ENCODE data around the gene CAMTA1. TPM values are rescaled to one million over a fixed set of nuclear protein-coding genes. Genes with fewer than 3 reads are reported as not detected.

Gene CAMTA1
- polyA plus RNA-seq, 3 donors from 2014 or later = 52.7 to 89.0 (median 71.0) TPM

DNA sequence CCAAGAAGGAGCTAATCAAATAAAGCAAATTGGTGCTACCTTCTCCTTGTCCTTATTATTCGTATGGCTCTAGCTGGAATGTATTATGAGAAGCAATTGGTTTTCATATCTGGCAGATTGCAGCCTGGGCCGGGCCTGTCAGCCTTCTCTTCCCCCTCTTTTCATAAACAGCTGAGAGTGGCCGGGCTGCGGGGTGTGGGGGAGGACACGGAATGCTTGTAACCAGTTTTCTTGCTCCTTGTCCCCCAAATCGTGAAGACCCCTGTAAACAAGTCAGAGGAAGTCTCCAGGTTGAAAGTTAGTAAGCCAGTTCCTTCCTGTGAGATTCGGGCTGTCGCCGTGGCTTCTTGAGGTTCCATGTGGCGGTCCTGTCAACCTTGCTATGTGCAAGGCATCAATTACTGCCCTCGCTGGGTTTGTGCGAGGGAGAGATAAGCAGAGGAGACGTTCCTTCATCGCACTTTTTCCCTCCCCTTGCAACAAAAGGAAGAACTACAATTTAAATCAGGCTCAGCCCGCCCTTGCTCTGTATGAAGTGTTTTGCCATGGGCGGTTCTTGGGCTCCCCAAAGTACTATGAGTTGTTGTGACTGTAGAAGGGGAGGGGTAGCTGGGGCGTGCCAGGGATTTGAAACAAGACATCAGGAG, 450.7 kb downstream of the CAMTA1 start:
- DNase-seq = no peak
- no peak overlapping the region for H3K27ac Mint-ChIP-seq
- no peaks in the 10 kb centered on the region for H3K4me1 Mint-ChIP-seq
- no peak overlapping the region for H3K4me3 Mint-ChIP-seq
- peaks cover 0 to 2% (median 0%) of the 10 kb centered on the region in 6 donors for H3K9me3 Mint-ChIP-seq
- peaks cover 2 to 10% (median 9%) of the 10 kb centered on the region in 3 donors for H3K27me3 Mint-ChIP-seq (ENCODE audit: low read depth in 3 of 3)
- no peaks in the 10 kb centered on the region for H3K36me3 Mint-ChIP-seq

DNA sequence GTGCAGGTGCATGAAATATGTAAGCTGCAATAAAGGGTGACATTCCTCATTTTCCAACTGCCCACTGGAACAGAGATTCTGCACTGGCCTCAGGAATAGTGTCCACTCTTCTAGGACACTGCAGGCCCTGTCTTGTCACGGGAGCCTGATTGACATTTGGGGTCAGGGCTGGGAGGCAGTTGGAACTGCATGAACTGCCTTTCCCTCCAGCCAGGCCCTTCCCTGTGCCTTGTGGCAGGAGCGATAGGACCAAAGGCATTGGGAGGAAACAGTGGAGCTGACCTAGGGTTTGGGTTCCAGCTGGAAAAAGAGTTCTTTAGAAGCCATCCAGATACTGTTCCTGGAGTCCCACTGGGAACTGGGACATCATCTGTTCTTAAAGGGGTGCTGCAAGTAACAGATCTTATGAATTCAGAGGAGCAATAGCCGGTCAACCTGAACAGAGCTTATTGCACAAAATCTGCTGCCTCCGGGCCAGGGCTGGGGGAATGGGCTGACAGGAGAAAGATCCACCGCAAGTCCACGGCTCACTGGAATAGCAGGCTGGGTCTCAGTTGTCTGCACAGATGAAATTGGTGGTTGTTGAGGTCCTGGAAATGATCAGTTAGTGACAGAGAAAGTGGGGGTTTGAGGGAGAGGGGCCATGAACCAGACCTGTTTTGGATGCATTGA, 451.7 kb downstream of the CAMTA1 start:
- Mint-ChIP-seq H3K4me1 (no peaks in the 10 kb centered on the region), H3K9me3 (peaks cover 0 to 2% (median 0%) of the 10 kb centered on the region in 6 donors), H3K36me3 (no peaks in the 10 kb centered on the region), H3K27ac (no peak overlapping the region), H3K4me3 (no peak overlapping the region), H3K27me3 (ENCODE audit: low read depth in 3 of 3) (peaks cover 0 to 10% (median 9%) of the 10 kb centered on the region in 3 donors)
- no peak for DNase-seq

DNA sequence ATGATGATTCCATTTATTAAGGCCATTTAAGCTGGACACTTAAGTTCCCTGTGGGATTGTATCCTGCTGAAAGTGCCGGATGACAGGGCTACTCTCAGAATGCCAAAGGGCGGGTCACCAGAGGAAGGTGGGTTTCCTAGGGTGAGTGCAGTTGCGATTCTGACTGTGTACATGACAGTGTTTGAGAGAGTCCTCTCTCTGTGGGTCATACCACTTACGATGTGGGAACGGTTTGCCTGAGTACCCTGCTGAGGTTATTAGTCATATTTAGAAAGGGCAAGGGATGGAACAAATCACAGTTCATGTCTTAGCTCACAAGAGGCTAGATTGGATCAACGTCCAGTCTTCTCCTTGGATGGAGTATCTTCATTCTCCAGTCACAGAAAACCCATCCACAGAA, 461.9 kb downstream of the CAMTA1 start:
- peaks cover 0 to 2% (median 0%) of the 10 kb centered on the region in 6 donors for H3K9me3 Mint-ChIP-seq
- H3K27ac Mint-ChIP-seq = no peak overlapping the region
- no peaks in the 10 kb centered on the region for H3K4me1 Mint-ChIP-seq
- no peak for DNase-seq
- no peaks in the 10 kb centered on the region for H3K36me3 Mint-ChIP-seq
- H3K4me3 Mint-ChIP-seq = no peak overlapping the region
- peaks cover 2 to 9% (median 2%) of the 10 kb centered on the region in 3 donors for H3K27me3 Mint-ChIP-seq (ENCODE audit: low read depth in 3 of 3)

DNA sequence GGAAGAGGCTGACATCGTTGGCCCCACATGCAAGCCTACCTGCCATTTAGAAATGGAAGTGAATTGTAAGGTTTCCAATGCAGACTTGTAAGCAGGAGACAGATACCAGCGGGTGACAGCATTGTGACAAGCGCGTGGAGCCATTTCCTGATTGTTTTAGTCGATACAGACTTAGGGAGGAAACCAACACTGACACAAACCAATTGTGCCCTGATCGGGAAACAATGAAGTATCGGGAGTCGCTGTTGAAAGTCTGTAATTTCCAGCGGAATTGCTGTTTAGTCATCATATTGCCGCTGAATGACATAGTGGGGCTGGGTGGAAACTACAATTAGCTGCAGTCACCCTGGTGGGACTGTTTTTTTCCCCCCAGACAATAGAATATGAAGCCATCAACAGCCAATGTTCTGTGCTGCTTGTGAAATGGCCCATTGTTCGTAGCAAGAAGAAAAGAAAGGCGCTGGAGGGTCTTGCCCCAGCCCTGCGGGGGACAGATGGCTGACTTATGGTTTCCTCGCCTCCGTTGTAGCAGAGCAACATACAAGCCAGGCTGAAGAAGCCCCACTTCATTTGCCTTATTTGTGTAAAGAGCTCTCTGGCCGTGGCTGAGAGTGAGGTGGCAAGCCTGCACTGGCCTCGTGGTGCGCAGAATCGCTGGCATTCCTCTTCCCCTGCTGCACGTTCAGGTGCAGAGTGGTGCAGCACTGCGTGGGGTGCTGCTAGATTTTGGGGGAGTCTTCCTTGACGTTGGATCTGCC, 462.7 kb downstream of the CAMTA1 start:
- H3K27ac Mint-ChIP-seq = no peak overlapping the region
- no peak for DNase-seq
- H3K36me3 Mint-ChIP-seq = no peaks in the 10 kb centered on the region
- H3K9me3 Mint-ChIP-seq = peaks cover 0 to 2% (median 0%) of the 10 kb centered on the region in 6 donors
- H3K4me1 Mint-ChIP-seq = no peaks in the 10 kb centered on the region
- peaks cover 2 to 11% (median 2%) of the 10 kb centered on the region in 3 donors for H3K27me3 Mint-ChIP-seq (ENCODE audit: low read depth in 3 of 3)
- H3K4me3 Mint-ChIP-seq = no peak overlapping the region

DNA sequence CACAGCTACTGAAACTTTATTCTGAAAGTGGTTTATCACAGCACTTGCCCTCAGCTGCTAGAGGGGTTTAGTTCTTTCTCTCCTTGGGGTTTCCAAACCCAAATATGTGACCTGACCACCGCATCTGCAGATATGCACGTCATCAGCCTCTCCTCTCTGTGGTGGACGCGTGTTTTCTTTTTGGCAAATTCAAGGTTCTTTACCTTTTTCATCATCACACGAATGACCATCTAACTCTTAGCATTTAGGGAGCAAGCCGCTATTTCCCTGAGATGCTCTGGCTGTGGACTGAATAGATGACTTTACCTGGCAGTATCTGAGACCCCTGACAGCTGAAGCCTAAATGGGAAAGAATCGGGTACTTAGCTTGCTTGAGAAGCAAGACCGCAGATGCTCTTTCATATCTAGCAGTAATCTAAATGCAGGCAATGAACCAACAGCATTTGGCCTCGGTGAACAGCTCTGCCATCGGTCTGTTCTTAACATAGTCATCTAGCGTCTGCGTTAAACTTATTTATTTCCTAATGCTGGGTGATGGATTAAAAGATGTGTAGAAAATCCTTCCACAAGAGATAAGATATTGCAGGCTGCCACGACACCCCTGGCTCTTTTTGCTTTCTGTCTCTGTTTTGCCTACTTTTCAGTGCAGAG, 463.4 kb downstream of the CAMTA1 start:
- Mint-ChIP-seq H3K36me3 (no peaks in the 10 kb centered on the region), H3K27ac (no peak overlapping the region), H3K9me3 (no peaks in the 10 kb centered on the region), H3K4me1 (no peaks in the 10 kb centered on the region), H3K4me3 (no peak overlapping the region), H3K27me3 (ENCODE audit: low read depth in 3 of 3) (peaks cover 2 to 11% (median 2%) of the 10 kb centered on the region in 3 donors)
- DNase-seq = no peak

DNA sequence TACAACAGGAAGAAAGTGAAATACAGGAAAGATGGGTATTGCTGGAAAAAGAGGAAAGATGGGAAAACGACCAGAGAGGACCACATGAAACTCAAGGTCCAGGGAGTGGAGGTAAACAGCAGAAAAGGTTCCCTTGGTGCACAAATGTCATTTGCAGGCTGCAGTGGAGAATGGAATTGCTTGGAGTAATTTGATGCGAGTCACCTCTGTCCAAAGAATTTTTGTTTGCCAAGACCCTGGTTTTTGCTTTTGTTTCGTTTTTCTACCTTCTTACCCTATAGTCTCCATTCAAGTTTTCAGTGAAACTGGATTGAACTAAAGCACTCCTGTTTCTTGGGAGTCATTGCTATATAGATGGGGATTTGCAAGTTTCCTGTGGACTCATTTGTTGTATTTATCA, 464.3 kb downstream of the CAMTA1 start:
- Mint-ChIP-seq H3K27me3 (ENCODE audit: low read depth in 3 of 3) (peaks cover 2 to 13% (median 2%) of the 10 kb centered on the region in 3 donors), H3K27ac (no peak overlapping the region), H3K36me3 (no peaks in the 10 kb centered on the region), H3K9me3 (no peaks in the 10 kb centered on the region), H3K4me3 (no peak overlapping the region), H3K4me1 (no peaks in the 10 kb centered on the region)
- DNase-seq = no peak

DNA sequence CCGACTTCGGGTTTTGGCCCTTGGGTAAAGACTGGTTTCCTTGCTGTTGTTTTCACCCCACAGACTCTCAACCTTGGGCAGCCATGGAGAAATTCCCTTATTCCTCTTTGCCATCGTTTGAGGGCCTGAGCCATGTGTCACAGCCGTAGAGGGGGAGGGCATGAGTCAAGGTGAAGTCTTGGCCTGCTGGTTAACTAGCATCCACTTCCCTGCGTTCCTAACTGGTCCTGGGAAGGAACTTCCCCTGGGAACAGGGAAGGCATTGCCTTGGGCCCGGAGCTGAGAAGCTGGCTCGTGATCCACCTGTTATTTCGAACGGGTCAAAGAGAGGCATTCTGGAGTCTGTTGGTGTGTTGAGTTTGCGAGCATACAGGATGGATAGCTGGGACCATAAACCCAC, 464.9 kb downstream of the CAMTA1 start:
- Mint-ChIP-seq H3K27ac (no peak overlapping the region), H3K9me3 (no peaks in the 10 kb centered on the region), H3K27me3 (ENCODE audit: low read depth in 3 of 3) (peaks cover 2 to 13% (median 2%) of the 10 kb centered on the region in 3 donors), H3K36me3 (no peaks in the 10 kb centered on the region), H3K4me3 (no peak overlapping the region), H3K4me1 (no peaks in the 10 kb centered on the region)
- DNase-seq = no peak

DNA sequence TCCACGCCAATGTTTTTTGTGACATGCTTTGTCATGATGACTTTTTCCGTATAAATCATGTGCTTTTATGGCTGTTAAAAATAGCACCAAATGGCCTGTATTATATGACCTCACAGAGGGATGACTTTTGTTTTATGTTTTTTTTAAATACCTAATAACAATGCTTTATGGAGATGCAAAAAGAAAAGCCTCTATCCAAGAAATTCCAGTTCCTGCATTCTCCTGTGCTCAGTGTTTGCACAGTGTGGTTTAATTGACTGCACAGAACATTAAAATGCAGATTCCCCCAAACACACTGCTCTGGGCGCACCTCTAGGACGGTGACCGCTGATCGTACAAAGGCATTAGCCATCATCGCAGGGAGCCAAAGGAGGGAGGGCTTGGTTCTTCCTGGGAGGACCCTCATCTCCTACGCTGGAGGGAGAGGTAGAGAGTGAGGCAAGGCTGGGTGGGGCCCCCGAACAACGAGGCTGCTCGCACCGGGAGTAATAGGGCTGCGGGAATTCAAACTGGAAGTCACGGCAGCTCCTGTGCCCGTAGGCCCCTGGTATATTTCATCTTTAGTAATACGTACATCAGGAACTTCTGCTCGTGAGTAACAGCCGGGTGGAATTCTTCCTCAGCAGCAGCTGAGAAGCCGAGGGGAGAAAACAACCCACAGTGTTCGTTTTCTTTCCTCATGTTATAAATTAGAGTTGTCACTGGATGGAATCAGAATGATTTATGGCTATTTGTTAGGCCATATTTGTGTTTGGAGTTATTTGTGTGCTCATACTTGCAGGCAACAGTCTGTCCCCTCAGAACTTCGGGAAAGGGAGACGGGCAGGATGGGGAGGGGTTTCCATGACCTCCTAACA, 465.6 kb downstream of the CAMTA1 start:
- Mint-ChIP-seq H3K27me3 (ENCODE audit: low read depth in 3 of 3) (peaks cover 2 to 15% (median 2%) of the 10 kb centered on the region in 3 donors), H3K36me3 (no peaks in the 10 kb centered on the region), H3K4me3 (no peak overlapping the region), H3K4me1 (no peaks in the 10 kb centered on the region), H3K9me3 (no peaks in the 10 kb centered on the region), H3K27ac (no peak overlapping the region)
- DNase-seq = no peak

DNA sequence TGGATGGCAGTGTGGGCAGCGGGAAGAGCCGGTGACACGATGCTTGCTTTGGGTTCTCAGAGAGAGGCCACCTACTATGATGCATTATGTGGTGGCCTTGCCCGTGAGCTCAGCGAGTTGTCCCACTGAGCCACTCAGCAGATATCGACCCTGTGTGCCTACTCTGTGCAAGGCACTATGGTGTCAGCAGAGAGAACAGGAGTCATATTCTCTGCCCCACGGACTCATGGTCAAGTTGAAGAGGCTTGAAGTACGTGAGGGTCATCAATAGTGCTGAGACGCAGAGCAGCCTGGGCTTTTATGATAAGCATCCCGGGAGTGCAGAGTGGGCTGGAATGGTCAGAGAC, 466.2 kb downstream of the CAMTA1 start:
- Mint-ChIP-seq H3K36me3 (no peaks in the 10 kb centered on the region), H3K4me1 (no peaks in the 10 kb centered on the region), H3K4me3 (no peak overlapping the region), H3K27me3 (ENCODE audit: low read depth in 3 of 3) (peaks cover 2 to 15% (median 2%) of the 10 kb centered on the region in 3 donors), H3K27ac (no peak overlapping the region), H3K9me3 (no peaks in the 10 kb centered on the region)
- no peak for DNase-seq

DNA sequence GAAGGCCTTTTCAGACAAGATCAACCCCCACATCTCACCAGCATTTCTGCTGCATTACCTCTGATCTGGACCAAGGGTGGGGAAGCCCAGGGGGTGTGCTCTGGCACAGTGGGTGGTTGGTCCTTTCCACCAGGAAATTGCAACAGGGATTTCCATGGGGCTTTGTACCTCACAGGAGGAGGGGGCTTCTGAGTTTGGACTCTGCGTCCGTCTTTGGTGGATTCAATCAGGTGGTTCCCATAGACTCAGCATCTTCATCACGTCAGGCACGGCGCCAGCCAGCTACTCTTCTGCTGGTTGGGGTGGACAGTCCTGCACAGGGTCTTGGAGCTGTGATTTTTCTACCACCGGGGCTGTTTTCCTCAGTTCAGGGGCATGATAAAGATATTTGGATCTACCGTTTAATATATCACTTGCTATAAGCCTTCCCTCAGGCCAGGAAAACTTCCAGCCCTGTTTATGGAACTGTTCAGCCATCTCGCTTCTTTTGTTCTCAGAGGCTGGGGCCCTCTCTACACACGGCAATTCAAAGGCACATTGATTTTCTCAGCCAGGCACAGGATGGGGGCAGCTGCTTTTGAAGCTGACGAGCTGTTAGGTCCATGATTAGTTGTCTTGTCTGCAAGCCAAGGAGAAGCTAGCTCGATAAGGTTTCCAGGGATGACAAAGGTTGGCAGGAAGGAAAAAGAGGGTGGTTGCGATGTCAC, 467.3 kb downstream of the CAMTA1 start:
- Mint-ChIP-seq H3K27ac (no peak overlapping the region), H3K9me3 (no peaks in the 10 kb centered on the region), H3K4me3 (no peak overlapping the region), H3K27me3 (ENCODE audit: low read depth in 3 of 3) (peaks cover 2 to 15% (median 2%) of the 10 kb centered on the region in 3 donors), H3K4me1 (no peaks in the 10 kb centered on the region), H3K36me3 (no peaks in the 10 kb centered on the region)
- no peak for DNase-seq

DNA sequence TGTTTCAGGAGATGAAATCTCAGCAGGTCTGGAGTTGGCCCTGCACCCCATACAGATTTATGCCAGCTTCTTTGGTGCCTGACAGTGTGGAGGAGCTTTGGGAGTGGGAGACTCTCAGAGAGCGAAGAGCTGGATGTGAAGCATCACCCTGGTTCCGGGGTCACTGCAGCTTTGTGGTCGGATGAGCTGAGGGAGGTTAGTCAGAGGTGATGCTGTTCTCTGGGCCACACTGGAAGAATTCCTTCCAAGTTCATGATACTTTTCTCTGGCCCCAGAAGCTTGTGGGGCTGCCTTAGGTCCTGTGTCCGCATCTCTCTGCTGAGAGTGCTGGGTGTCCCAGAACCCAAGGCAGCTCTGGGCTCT, 467.8 kb downstream of the CAMTA1 start:
- Mint-ChIP-seq H3K9me3 (no peaks in the 10 kb centered on the region), H3K4me3 (no peak overlapping the region), H3K4me1 (no peaks in the 10 kb centered on the region), H3K36me3 (no peaks in the 10 kb centered on the region), H3K27me3 (ENCODE audit: low read depth in 3 of 3) (peaks cover 2 to 15% (median 2%) of the 10 kb centered on the region in 3 donors), H3K27ac (no peak overlapping the region)
- DNase-seq = no peak

DNA sequence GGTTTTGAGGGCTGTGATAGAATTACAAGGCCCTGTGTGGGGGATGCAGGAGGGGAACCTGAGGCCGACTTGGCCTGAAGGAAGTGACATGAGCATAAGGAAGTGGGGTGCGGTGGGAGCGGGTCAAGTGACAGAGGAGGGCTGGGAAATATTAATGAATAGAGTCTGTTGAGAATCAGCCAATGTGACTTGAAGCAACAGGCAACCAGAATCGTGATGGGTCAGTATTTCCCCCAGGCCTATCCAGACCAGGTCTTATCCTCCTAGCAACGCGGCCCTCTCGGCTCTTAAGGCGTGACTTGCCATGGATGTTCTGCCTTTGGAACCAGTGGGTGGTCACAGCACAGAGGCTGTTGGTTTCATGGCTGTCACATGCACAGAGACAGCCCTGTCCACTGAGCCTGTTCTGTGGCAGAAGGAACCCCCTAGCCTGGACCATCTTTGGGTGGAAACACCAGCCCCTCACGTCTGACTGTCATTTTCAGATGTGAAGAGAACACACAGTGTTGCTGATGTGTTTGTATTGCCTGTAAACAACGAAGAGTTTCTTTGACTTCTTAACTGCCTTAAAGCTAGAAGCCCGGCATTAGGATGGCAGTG, 468.8 kb downstream of the CAMTA1 start:
- H3K27me3 Mint-ChIP-seq (ENCODE audit: low read depth in 3 of 3) = peaks cover under 1 to 18% (median 2%) of the 10 kb centered on the region in 3 donors
- H3K4me1 Mint-ChIP-seq = no peaks in the 10 kb centered on the region
- no peaks in the 10 kb centered on the region for H3K36me3 Mint-ChIP-seq
- H3K27ac Mint-ChIP-seq = no peak overlapping the region
- H3K4me3 Mint-ChIP-seq = no peak overlapping the region
- H3K9me3 Mint-ChIP-seq = no peaks in the 10 kb centered on the region
- DNase-seq = no peak

Data from immature natural killer cell (primary cell).